ENCODE measurements around the gene ASGR2.
"Not testable (repeated sequence)": the region's sequence is repeated elsewhere in the genome, so short reads cannot be mapped to it uniquely, and the experiment has no call there.

The ASGR2 gene

DNA sequence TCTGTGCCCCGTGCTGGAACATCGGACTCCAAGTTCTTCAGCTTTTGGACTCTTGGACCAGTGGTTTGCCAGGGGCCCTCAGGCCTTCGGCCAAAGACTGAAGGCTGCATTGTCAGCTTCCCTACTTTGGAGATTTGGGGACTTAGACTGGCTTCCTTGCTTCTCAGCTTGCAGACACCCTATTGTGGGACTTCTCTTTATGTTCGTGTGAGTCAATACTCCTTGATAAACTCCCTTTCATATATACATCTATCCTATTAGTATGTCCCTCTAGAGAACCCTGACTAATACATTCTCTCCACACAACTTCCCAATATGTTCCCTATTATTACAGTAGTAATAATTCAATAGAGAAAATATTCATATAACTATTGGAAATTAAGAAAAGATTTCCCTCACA is 9.2 kb upstream of the ASGR2 start:
- no peak overlapping the region for H3K4me3 ChIP-seq (ENCODE audit: low read depth, low read length)
- DNase-seq (ENCODE audit: low read depth) = no peak
- TF ChIP-seq, protein P1, sequence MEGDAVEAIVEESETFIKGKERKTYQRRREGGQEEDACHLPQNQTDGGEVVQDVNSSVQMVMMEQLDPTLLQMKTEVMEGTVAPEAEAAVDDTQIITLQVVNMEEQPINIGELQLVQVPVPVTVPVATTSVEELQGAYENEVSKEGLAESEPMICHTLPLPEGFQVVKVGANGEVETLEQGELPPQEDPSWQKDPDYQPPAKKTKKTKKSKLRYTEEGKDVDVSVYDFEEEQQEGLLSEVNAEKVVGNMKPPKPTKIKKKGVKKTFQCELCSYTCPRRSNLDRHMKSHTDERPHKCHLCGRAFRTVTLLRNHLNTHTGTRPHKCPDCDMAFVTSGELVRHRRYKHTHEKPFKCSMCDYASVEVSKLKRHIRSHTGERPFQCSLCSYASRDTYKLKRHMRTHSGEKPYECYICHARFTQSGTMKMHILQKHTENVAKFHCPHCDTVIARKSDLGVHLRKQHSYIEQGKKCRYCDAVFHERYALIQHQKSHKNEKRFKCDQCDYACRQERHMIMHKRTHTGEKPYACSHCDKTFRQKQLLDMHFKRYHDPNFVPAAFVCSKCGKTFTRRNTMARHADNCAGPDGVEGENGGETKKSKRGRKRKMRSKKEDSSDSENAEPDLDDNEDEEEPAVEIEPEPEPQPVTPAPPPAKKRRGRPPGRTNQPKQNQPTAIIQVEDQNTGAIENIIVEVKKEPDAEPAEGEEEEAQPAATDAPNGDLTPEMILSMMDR (IDR thresholded peaks at IDR 0.05; ENCODE audit: low read depth, low read length, missing control alignments) = no peak

DNA sequence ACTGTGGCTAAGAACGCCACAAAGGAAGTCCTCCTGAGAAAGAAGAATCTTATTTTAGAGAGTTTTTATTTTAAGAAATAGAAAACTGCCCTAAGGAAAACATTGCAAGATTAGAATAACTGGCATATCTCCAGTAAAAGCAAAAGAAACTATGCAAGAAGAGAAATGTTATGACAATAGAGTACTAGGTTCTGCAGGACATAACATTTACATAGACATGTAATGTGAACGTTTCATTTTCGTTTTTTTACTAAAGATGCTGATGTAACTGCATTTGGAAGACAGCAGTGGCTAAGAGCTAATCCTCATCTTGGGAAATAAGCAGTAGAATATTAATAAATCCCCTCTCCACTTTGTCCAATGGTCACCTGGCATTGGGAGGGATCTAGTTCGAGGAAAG is 7.8 kb upstream of the ASGR2 start:
- no peak overlapping the region for H3K4me3 ChIP-seq (ENCODE audit: low read depth, low read length)
- TF ChIP-seq, protein P1 (IDR thresholded peaks at IDR 0.05; ENCODE audit: low read depth, low read length, missing control alignments) = no peak
- no peak for DNase-seq (ENCODE audit: low read depth)

DNA sequence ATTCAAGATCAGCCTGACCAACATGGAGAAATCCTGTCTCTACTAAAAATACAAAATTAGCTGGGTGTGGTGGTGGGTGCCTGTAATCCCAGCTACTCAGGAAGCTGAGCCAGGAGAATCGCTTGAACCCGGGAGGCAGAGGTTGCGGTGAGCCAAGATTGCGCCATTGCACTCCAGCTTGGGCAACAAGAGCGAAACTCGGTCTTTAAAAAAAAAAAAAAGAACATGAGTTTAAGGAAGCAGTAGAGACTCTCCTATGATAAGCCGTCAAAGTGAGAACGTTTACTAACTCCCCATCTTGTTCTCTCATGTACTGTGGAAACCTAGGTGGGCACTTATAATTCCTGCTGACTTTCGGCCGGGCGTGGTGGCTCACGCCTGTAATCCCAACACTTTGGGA is 6.0 kb upstream of the ASGR2 start:
- not testable (repeated sequence) for DNase-seq (ENCODE audit: low read depth)

DNA sequence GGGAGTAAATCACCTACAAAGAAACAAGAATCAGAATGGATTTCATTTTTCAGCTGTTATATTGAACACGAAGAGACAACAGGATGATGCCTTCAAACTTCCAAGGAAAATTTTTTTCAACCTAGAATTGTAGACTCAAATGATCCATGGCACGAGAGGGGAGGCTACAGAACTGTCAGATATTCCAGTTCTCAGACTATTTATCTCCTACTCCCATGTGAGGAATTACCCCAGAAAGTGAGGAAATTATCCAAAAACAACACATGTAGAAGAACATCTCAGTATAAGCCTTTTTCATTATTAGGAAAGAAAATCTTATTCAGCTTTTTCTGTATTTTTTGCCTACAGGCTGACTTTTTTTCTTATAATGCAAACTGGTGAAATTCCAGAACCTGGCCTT is 5.5 kb upstream of the ASGR2 start:
- TF ChIP-seq, protein P1 (IDR thresholded peaks at IDR 0.05; ENCODE audit: low read depth, low read length, missing control alignments) = no peak
- H3K4me3 ChIP-seq (ENCODE audit: low read depth, low read length) = no peak overlapping the region
- no peak for DNase-seq (ENCODE audit: low read depth)

More for the DNA sequence above, 6.0 kb upstream of the ASGR2 start:
- H3K4me3 ChIP-seq (ENCODE audit: low read depth, low read length) = not testable (repeated sequence)

DNA sequence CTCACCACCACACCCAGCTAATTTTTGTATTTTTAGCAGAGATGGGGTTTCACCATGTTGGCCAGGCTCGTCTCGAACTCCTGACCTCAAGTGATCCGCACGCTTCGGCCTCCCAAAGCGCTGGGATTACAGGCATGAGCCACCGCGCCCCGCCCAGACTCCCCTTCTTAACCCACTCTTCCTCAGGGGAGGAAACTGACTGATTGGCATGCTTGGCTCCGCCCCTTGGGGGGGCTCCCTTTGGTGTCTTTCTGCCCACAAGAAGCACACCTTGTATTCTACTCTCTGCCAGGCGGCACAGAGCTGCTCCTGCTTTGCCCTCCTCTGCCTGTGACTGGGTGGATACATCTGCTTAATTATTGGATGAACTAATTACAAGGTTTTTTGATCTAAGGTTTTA is 4.7 kb upstream of the ASGR2 start:
- DNase-seq (ENCODE audit: low read depth) = no peak
- no peak overlapping the region for H3K4me3 ChIP-seq (ENCODE audit: low read depth, low read length)
- TF ChIP-seq, protein P1 (IDR thresholded peaks at IDR 0.05; ENCODE audit: low read depth, low read length, missing control alignments) = no peak

DNA sequence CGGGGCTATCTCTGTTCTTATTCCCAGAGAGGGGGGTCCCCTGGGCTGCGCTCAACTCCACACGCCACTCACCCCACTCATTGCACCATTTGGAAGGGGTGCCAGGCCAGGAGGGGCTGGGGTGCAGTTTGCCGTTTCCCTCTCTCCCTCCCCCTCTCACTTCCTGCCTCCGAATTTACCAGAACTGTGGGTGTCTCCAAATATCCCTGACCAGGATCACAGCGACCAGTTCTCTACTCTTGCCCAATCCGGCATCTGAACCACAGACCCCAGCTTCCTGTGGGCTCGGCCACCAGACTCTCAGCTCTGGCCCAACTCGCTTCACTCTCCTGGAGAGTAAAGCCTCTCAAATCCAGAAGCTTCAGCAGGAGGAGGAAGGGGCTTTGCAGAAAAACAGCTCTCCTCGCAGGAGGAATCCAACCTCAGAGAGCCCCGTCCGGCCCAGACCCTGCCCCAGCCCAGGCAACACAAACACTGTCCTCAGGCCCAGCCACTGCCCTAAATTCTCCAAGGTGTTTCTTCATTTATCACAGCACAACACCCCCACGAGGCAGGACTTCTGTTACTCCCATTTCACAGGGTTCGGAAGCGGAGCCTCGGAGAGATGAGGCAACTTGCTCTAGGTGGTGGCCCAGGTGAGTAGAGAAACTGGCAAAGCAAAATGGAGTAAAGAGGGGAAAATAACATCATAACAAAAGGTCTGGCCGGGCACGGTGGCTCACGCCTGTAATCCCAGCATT is 423 bp upstream of the ASGR2 start:
- no peak overlapping the region for H3K4me3 ChIP-seq (ENCODE audit: low read depth, low read length)
- no peak for DNase-seq (ENCODE audit: low read depth)
- TF ChIP-seq, protein P1 (IDR thresholded peaks at IDR 0.05; ENCODE audit: low read depth, low read length, missing control alignments) = no peak

DNA sequence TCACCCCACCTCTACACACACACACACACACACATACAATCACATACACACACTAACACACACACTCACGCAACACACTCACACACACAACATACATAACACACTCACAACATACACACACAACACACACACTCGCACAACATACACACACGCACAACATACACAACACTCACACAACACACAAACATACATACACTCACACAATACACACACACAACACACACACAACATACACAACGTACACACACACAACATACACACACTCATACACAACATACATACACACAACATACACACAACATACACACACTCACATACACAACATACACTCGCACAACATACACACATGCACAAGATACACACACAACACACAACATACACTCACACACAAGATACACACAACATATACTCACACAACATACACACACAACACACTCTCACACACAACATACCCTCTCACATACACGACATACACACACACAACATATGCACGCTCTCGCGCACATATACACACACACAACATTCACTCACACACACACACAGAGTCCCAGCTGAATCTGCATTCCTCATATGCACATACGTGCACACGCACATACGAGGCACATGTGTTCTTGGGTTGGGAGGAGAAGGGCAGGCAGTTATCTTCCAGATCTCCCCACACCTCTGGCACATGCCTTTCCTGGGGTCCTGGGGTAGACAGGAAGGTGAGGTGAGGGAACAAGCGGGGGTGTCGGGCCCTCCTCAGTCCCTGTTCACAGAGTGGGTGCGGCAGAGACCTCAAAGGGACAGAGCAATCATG is 1.1 kb downstream of the ASGR2 start:
- TF ChIP-seq, protein P1 (IDR thresholded peaks at IDR 0.05; ENCODE audit: low read depth, low read length, missing control alignments) = no peak
- no peak overlapping the region for H3K4me3 ChIP-seq (ENCODE audit: low read depth, low read length)

More for the DNA sequence above, 1.1 kb downstream of the ASGR2 start:
- DNase-seq (ENCODE audit: low read depth) = no peak

All from GM12864 (cell line).